ENCODE results near the gene NFE2L3.

DNA sequence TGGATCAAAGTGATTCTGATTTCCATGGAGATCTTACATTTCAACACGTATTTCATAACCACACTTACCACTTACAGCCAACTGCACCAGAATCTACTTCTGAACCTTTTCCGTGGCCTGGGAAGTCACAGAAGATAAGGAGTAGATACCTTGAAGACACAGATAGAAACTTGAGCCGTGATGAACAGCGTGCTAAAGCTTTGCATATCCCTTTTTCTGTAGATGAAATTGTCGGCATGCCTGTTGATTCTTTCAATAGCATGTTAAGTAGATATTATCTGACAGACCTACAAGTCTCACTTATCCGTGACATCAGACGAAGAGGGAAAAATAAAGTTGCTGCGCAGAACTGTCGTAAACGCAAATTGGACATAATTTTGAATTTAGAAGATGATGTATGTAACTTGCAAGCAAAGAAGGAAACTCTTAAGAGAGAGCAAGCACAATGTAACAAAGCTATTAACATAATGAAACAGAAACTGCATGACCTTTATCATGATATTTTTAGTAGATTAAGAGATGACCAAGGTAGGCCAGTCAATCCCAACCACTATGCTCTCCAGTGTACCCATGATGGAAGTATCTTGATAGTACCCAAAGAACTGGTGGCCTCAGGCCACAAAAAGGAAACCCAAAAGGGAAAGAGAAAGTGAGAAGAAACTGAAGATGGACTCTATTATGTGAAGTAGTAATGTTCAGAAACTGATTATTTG lies 33.3 kb downstream of the NFE2L3 start:
- TF ChIP-seq, protein P1, sequence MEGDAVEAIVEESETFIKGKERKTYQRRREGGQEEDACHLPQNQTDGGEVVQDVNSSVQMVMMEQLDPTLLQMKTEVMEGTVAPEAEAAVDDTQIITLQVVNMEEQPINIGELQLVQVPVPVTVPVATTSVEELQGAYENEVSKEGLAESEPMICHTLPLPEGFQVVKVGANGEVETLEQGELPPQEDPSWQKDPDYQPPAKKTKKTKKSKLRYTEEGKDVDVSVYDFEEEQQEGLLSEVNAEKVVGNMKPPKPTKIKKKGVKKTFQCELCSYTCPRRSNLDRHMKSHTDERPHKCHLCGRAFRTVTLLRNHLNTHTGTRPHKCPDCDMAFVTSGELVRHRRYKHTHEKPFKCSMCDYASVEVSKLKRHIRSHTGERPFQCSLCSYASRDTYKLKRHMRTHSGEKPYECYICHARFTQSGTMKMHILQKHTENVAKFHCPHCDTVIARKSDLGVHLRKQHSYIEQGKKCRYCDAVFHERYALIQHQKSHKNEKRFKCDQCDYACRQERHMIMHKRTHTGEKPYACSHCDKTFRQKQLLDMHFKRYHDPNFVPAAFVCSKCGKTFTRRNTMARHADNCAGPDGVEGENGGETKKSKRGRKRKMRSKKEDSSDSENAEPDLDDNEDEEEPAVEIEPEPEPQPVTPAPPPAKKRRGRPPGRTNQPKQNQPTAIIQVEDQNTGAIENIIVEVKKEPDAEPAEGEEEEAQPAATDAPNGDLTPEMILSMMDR (IDR thresholded peaks at IDR 0.05; ENCODE audit: low read length) = no peak
- TF ChIP-seq EZH2 (IDR thresholded peaks at IDR 0.05; ENCODE audit: borderline replicate concordance, low read length) = no peak
